GM21423 (cell line): Measurements from ENCODE around the gene ITGA3.

Experiments
- ATAC-seq: cut with Tn5 transposase; IDR thresholded peaks from one replicate; pipeline ENCODE4 v1.9.1; 2021; ENCODE audit warnings: mild to moderate bottlenecking, moderate library complexity; ENCODE audit not compliant: unreplicated experiment

ITGA3 gene

DNA sequence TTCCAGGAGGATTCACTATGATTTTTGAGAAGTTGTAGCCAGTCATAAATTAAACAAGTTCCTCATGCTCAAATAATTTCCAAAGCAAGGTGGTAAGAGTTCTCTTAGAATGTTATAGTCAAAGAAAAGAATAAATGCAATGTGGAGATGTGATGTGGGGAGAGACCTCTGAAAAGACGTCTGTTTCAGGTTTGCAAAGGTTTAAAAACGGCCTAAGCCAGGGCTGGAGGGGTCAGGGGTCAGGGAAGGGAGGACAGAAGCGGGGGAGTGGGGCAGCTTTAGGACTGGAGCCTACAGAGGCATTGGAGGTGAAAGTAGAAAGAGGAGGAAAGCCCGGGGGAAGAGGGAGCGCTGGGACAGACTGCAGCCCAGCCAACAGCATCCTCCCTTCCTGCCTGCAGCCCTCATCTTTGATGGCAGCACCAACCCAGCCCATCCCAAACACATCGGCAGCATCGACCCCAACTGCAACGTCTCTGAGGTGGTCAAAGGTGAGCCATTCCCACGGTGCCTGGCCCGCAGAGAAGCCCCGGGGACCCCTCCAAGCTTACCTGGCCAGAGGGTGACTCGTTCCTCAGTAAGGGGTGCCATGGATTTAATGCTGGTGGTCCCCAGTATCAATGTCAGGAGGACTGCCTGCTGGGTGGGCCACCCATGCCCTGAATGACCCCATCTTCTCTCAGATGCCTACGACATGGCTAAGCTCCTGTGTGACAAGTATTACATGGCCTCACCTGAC, 50.7 kb downstream of the ITGA3 start:
- ATAC-seq: no peak

DNA sequence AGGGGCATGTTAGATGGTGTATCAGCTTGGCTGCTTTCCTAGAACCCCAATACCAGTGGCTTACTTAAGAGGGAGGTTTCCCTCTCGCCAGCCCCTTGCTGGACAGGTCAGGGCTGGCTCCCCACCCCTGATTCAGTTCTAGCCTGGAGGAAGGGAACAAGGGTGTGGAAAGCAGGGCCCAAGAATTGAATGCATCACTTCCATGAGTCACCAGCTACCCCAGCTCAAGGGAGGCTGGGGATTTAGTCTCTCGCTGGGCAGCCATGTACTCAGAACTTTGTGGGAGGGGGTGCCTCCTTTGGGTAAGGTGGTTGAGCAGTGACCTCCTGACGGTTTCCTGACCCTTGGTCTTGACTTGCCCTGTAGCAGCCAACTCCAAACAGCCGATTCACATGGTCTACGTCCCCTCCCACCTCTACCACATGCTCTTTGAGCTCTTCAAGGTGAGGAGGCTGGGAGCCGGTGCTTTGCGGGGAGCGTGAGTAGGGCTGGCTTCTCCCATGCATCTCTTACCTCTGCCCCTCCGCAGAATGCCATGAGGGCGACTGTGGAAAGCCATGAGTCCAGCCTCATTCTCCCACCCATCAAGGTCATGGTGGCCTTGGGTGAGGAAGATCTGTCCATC, 52.0 kb downstream of the ITGA3 start:
- ATAC-seq: no peak

DNA sequence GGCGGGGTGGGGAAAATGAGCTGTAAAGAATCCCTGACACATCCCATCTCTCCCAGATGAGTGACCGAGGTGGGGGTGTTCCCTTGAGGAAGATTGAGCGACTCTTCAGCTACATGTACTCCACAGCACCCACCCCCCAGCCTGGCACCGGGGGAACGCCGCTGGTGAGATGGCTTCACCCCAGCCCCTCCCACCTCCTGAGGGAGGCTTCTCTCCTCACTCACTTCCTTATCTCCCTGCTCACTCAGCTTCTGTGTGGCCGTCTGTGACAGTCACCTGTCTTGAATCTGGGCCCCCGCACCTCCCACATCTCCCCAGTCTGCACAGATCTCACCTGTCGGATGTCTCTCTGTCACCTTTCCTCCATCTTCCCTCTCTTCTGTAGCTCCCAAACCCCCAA, 52.6 kb downstream of the ITGA3 start:
- no peak for ATAC-seq

DNA sequence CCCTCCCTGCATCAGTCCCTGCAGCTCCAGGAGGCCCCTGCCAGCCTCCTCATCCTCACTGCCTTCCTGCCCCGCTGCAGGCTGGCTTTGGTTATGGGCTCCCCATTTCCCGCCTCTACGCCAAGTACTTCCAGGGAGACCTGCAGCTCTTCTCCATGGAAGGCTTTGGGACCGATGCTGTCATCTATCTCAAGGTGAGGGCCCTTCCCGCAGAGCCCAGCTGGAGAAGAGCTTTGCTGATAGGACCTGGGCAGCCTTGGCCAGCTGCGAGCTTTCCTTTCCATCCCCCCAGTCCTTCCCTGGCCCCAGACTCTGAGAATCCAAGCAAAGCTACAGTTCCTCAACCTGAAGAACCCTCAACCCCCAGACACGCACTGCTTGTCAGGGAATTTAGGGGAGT, 53.3 kb downstream of the ITGA3 start:
- no peak for ATAC-seq

DNA sequence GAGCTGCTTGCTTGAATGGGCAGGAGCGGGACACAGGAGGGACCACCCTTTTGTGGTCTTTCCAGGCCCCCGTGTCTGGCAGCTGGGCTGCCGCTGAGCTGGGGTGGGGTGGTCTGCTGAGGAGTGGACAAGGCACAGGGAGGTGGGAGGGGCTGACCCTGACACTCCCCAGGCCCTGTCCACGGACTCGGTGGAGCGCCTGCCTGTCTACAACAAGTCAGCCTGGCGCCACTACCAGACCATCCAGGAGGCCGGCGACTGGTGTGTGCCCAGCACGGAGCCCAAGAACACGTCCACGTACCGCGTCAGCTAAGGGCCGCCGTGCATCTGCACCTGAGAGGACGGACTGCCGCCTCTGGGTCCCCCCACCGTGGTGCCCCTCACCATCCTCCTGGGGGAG, 53.9 kb downstream of the ITGA3 start:
- ATAC-seq: no peak

DNA sequence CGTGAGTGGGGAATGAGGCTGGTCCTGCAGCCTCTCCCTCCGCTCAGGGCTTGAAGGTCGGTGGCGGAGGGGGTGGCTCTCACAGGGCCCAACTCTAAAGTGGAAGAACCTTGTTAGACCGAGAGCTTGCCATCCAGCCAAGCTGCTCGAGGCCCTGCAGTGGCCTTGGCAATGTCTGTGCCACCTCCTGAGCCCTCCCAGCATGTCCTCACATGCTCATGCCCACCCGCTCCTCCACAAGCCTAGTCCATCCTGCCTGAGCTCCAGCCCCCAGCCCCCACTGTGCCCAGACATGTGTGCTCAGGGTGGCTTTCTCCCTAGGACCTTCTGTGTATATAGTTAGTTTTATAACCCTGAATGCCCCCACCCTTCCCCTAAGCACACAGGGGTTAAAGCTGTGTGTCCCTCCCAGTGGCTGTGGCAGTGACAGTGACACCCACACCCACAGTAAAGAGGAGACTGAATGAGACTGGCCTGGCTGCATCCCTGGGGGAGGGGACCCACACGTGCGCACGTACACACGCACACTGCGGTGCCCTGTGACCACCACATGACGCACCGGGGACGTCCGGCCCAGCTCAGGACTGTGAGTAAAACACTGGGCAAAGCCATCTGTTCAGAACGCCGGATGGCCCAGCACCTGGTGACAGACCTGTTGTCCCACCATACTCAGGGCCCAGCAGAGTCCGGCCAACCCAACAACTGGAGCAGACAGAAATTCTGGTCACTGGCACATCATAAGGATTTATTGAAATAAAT, 54.9 kb downstream of the ITGA3 start:
- ATAC-seq: no peak

DNA sequence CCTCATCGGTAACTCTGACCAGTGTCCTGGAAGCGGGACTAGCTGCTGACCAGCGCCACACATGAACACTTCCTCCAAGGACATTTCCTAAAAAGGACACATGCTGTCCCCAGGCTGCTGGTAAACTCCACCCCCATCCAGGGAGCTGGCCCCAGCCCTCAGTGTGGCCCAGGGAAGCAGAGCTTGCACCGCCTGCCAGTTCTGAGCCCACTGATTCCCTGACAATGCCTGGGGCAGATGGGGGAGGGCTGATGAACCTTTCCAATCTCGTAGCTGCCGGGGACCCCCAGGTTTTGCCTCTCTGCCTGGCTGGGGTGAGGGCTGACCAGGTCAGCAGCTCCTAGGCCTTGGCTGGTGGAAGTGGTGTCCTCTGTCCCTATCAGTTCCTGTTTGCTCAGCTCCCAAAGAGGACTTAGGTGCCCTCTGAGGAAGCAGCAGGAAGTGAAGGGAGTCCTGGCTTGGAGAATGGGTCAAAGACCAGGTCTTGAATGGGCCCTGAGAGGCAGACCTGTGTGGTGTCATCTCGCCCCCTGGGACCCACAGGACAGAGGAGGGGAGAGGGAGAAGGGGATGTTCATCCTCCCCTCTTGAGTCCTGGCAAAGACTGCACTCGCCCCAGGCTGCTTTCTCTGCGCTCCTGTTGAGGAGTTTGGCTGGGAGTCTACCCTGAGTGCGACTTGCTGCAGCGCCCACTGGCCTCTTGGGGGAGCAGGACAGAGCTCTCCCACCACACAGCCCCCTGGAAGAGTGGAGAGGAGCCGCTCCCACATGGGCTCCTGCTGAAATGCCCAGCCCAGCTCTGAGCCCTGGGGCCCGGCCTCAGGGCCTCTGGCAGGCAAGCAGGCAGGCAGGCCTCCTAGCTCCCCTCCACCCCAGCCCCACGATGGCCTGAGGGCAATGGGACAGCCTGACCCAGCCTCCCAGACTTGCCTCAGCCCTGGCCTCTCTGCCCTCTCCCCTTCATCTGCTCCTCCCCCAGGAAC, 56.1 kb downstream of the ITGA3 start:
- no peak for ATAC-seq

DNA sequence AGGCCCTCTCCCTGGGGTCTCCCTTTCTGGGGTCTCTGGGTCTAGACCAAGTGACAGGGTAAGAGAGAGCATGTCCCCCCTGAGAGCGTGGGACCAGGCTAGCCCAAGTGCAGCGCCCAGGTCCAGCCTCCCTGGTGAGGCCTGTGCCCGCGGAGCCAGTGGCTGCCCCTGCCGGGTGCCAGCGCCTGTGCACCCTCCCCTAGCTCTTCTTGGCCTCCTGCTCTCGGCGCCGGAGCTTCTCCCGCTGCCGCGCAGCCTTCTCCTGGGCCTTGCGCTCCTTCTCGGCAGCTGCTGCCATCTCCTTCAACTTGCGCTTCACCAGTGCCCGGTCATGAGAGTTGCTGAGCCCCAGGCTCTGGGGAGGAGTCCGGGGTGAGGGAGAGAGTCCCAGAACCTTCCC, 56.8 kb downstream of the ITGA3 start:
- no peak for ATAC-seq

DNA sequence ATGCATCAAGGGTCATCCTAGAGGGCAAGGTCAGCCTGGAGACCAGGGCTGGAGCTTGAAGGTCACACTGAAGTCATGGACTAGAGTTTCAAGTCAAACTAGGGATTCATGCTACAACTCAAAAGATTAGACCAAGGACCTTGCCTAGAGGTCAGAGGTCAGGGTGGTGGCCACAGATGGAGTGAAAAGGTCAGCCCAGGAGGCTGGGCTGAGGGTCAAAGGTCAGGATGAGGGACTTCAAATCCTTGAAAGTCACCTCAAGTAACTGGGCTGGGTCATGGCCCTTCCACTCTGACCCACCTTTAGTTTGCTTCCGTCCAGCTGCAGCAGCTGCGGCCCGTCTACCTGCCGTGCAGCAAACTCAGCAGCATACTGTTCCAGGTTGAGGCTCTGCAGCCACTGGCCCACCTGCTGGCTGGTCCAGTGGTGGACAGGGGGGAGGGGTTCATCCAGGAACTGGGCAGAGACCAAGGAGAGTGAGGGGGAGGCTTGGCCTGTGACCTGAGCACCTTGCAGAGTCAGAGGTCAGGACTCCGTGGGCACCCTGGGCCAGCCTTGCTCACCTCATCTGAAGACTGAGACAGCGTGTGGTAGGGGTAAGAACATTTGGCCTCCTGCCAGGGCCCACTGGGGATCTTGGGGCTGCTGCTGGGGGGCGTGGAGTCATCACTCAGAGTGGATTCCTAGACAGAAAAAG, 57.9 kb downstream of the ITGA3 start:
- ATAC-seq: no peak

DNA sequence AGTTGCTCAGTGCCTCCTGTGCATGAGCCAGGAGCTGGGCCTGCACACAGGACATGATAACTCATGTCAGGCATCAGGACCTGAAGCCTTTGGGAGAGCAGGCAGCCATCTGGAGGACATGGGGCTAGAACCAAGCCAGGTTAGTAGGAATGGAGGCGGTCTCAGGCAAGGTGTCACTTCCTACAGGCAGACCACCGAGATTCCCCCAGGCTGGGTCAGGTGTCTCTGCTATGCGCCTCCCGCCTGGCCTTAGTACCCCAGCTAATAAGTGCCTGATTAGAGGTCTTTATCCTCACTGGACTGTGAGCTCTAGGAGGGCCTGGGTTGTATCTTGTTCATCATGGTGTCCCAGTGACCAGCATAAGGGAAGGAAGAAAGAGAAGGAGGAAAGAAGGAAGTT, 58.5 kb downstream of the ITGA3 start:
- no peak for ATAC-seq

DNA sequence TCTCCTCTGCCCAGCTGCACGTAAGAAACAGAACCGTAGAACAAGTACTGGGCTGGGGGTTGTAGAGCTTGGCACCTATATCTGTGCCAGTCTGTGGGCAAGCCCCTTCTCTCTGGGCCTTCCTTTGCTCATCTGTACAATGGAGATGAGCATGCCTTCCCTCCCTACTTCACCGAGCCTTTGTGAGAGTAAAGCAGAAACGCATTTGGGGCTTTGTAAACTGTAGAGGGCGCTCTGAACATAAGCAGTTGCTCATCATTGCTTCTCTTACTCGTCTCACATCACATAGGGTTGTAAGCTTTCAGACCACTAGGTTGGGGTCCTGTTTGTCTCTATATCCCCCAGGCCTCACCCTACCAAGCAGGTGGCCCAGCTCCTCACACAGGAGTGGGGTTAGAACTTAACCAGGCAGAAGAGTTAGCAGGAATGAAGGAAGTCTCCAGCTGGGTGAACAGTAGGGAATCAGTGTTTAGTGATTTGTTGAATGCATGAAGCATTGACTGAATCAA, 59.0 kb downstream of the ITGA3 start:
- ATAC-seq: no peak

DNA sequence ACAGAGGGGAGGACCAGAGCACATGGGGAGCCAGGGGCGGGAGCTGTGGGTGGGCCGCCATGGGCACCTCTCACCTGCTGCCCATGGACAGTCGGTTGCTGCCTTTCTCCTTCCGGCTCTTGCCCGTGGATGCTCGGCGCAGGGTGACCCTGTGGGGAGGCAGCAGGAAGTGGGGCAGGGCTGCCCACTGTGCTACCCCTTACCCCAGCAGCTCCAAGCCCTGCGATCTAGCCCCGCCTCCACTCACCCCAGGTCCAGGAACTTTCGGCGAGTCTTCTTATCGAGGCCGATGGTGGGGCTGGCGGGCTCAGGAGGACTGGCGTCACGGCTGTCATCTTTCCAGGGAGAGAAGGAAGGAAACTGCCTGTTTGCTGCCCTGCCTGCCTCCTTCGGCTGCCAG, 59.8 kb downstream of the ITGA3 start:
- ATAC-seq: no peak

DNA sequence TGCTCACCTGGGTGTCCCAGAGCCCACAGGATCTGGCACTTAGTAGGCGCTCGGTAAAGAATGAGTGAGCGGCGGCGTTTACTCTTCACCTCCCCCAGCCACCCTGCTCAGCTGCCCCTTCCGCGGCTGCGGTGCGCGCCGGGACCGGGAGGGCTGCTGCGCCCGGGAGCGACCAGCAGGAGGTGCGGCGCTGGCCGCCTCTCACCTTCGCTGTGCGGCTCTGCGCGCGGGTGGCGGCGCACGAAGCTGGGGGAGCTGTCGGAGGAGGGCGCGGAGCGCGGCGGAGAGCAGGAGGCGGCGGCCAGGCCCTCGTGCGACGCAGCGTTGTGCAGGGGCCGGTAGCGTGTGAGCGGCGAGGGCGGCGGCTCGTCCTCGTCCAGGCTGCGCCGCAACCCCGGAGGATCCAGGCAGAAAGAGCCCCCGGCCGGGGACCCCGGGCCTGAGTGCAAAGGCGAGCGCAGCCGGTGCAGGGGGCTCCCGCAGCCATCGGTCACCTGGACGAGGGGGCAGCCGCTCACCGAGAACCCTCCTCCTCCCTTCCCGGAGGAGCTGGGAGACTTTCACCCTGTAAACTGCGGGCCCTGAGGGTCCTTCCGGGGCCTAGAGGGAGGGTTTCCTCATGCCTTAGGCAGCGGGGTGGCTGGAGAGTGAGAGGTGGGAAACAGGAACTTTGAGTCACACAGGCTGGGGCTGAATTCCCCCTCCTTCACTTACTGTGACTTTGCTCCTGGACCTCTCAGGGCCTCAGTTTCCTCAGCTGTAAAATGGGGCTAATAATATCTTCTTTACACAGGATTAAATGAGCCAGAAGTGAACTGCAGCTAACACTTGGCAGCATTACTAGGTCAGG, 61.5 kb downstream of the ITGA3 start:
- ATAC-seq: no peak

DNA sequence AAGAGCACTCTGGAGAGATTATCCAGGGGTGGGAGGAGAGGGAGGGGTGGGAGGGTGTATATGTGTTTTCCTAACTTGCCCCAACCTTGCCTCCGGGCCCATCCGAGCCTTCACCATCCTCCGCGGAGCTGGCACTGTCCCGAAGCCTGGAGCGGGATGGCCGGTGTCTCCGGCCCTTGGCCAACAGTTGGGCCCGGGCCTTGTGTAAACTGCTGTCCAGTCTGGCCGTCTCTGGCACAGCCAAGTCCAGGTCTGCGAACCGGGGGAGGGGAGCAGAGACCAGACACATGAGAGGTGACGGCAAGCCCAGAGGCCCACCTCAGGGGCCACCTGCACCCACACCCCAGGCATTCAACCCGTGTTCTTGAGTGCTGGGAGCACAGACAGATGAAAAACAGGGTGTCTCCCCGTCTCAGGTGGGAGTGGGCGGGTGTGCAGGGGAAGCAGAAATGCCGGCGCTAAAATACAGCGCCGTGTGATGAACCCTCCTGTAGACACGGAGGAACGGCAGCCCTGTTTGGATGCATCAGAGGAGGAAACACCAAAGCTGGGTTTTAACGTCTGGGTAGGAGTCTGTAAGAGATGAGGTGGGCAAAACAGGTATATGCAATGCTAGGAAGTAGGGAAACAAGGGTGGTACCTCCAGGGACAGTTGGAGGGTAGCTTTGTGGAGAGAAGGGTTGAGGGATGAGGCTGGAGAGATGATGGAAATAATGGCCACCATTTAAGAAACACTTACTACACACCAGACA, 62.3 kb downstream of the ITGA3 start:
- no peak for ATAC-seq

DNA sequence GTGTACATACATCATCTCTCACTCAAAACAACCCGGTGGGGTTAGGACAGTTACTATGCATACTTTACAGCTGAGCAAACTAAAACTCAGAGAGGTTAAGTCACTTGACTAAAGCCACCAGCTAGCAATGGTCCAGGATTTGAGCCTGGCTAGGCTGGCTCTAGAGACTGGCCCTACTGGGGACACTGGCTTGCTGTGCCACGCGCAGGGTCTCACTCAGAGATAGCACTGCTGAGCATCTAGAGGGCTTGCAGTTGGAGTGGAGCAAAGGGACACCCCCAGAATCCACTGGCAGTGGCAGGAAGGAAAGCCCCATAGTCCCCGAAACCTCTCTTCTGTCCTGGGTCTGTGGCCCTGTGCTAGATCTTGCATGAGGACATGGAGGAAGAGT, 62.9 kb downstream of the ITGA3 start:
- no peak for ATAC-seq

DNA sequence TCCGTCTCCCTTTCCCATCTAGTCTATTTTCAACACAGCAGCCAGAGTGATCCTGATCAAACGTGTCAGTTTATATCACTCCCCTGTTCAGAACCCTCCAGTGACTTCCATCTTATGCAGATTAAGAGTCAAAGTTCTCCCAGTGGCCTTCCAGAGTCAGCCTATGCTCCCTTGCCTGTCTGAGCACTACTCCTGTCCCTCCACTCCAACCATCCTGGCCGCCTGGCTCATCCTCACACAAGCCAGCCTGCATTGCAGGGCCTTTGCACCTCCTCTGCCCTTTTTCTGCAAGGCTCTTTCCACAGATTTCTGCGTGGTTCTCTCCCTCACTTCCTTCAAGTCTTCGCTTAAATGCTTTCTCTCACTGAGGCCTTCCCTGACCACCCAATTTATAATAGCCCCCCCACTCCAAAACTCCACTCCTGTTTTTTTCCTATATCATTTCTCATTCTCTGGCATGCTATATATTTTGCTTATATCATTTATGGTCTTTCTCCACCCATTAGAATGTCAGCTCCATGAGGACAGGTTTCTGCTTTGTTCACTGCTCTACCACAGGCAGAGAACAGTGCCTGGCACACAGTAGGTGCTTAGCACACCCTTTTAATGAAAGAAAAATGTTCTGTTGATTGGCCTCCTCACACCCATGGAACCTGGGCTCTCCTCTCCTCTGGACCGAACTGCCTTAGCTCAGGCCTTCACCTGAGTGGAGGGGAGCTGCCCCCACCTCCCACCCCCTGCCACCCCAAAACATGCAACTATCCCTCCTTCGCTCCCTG, 64.8 kb downstream of the ITGA3 start:
- ATAC-seq: no peak

DNA sequence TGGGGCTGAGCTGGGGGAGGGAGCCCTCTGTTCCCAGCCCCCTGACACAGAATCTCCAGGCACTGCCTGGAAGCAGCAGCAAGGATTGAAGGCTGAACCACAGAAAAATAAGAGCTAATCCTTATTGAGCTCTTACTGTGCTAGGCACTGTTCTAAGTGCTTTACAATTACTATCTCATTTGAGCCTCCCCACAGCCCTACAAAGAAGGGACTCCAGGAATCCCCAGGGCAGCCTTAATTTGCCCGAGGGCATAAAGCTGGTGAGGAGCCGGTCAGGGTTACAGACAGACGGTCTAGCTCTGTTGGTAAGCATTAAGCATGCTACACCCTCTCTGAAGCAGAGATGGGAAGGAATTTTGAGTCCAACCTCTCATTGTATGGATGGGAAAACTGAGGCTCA, 67.0 kb downstream of the ITGA3 start:
- ATAC-seq: no peak
